OCI-LY7 (cell line): ENCODE measurements around the gene TRAF2. TPM values are rescaled to one million over a fixed set of nuclear protein-coding genes. Genes with fewer than 3 reads are reported as not detected.

Source experiments
- BruUV-seq: library from RNA; stranded (reverse); fragments of 400-500 nt; replicated peaks from 2 replicates; lab custom pipeline; 2021; lab: Mats Ljungman, UMichigan
- CTCF ChIA-PET: fragments of 300-600 bp; sonication (Branson Sonifier 250); formaldehyde crosslinking; loops from one replicate; lab custom pipeline; 2022; ENCODE audit warnings: antibody characterized with exemption; ENCODE audit not compliant: unreplicated experiment; lab: Charles Lee
- POLR2A ChIA-PET: fragments of 300-600 bp; sonication (Branson Sonifier 250); formaldehyde crosslinking; loops from one replicate; lab custom pipeline; 2022; ENCODE audit warnings: antibody characterized with exemption; lab: Charles Lee
- DNase-seq: peaks from one replicate; pipeline ENCODE4 v3.0.0-alpha.2; 2015; ENCODE audit warnings: low spot score
- H2AFZ ChIP-seq: fragments of 200-600 bp; sonication (generic), shearing (Covaris generic); 2 replicates; pipeline ENCODE4 v1.6.1; 2014; ENCODE audit warnings: mild to moderate bottlenecking, antibody characterized with exemption, low read length, moderate library complexity
- H3K27ac ChIP-seq: fragments of 200-600 bp; sonication (generic); 2 replicates; pipeline ENCODE4 v1.5.1; 2014; ENCODE audit warnings: mixed run types, low read depth, mild to moderate bottlenecking, moderate library complexity, low read length, inconsistent platforms; ENCODE audit not compliant: poor library complexity, severe bottlenecking
- H3K36me3 ChIP-seq: fragments of 200-600 bp; sonication (generic); 2 replicates; pipeline ENCODE4 v1.6.1; 2014; ENCODE audit warnings: mild to moderate bottlenecking, antibody characterized with exemption, low read length, moderate library complexity, mixed read lengths; ENCODE audit not compliant: insufficient read depth
- H3K4me1 ChIP-seq: fragments of 200-600 bp; sonication (generic); 2 replicates; pipeline ENCODE4 v1.5.1; 2014; ENCODE audit warnings: mild to moderate bottlenecking, low read length; ENCODE audit not compliant: insufficient read depth, poor library complexity, severe bottlenecking
- H3K4me2 ChIP-seq: fragments of 200-600 bp; sonication (generic); 2 replicates; pipeline ENCODE4 v1.6.1; 2014; ENCODE audit warnings: mild to moderate bottlenecking, low read length
- H3K4me3 ChIP-seq: fragments of 200-600 bp; sonication (generic); 2 replicates; pipeline ENCODE4 v1.5.1; 2014; ENCODE audit warnings: mild to moderate bottlenecking, low read depth, low read length; ENCODE audit not compliant: poor library complexity, severe bottlenecking
- H3K79me2 ChIP-seq: fragments of 200-600 bp; sonication (generic); 2 replicates; pipeline ENCODE4 v1.6.1; 2016; ENCODE audit warnings: low read depth, mild to moderate bottlenecking, low read length, moderate library complexity, mixed read lengths; ENCODE audit not compliant: insufficient read depth
- H3K9me2 ChIP-seq: fragments of 200-600 bp; sonication (generic); 2 replicates; pipeline ENCODE4 v1.6.1; 2016; ENCODE audit warnings: mild to moderate bottlenecking, low read length, mixed read lengths; ENCODE audit not compliant: insufficient read depth
- H3K9me3 ChIP-seq: fragments of 200-600 bp; sonication (generic); 2 replicates; pipeline ENCODE4 v1.6.1; 2014; ENCODE audit warnings: mild to moderate bottlenecking, mixed run types, low read length, mixed read lengths
- H4K20me1 ChIP-seq: fragments of 200-600 bp; sonication (generic); 2 replicates; pipeline ENCODE4 v1.6.1; 2014; ENCODE audit warnings: mild to moderate bottlenecking, antibody characterized with exemption, low read length, moderate library complexity, mixed read lengths; ENCODE audit not compliant: insufficient read depth
- CTCF ChIP-seq: fragments of 200-600 bp; sonication (generic); conservative IDR thresholded peaks from 2 replicates; pipeline ENCODE4 v1.5.1; 2014; ENCODE audit warnings: mild to moderate bottlenecking, antibody characterized with exemption, low read length, moderate library complexity, mixed read lengths
- EZH2phosphoT487 ChIP-seq: fragments of 200-600 bp; sonication (generic); IDR thresholded peaks from 2 replicates; pipeline ENCODE4 v1.6.1; 2018; ENCODE audit warnings: low read depth, borderline replicate concordance, mild to moderate bottlenecking, mixed run types, antibody characterized with exemption, low read length, moderate library complexity, mixed read lengths
- intact Hi-C: fragments of 100-400 bp; cut with micrococcal nuclease; formaldehyde crosslinking; loops from one replicate; pipeline ENCODE4 v1.10.0; 2022; ENCODE audit not compliant: unreplicated experiment
- total RNA-seq, 2 experiments: library from RNA; depleted of rRNA in 1 of 2; stranded (reverse); fragments of >200 nt in 1 of 2; shearing (Covaris generic) in 1 of 2; gene quantifications; 2 replicates each; pipeline ENCODE4 v1.2.3, GENCODE V29; 2014 to 2022

TRAF2 gene
- total RNA-seq, 2 experiments from 2014 or later: 31.4 to 40.5 TPM

GRCh38 chr9:136921307-136921706, 35.0 kb downstream of the TRAF2 start:
- Histone ChIP-seq H3K9me3 (no peaks in the 10 kb centered on the region), H3K79me2 (no peaks in the 10 kb centered on the region), H2AFZ (no peak overlapping the region), H3K9me2 (no peaks in the 10 kb centered on the region), H4K20me1 (no peaks in the 10 kb centered on the region), H3K27ac (no peak overlapping the region), H3K4me1 (peaks cover 5% of the 10 kb centered on the region), H3K36me3 (peaks cover 86% of the 10 kb centered on the region), H3K4me3 (no peak overlapping the region), H3K4me2 (no peak overlapping the region)
- no peak for DNase-seq
- intact Hi-C loops: no loop called here
- no peak for TF ChIP-seq EZH2phosphoT487
- TF ChIP-seq CTCF: no peak
- BruUV-seq: no TSS peak
- CTCF ChIA-PET: no interaction called here
- POLR2A ChIA-PET: no interaction called here

- intact Hi-C loops: no loop called here
- no peaks in the 10 kb centered on the region for H3K9me3 ChIP-seq
- H4K20me1 ChIP-seq: no peaks in the 10 kb centered on the region
- H3K27ac ChIP-seq: no peak overlapping the region
- BruUV-seq: no TSS peak
- CTCF ChIA-PET: no interaction called here
- no peak overlapping the region for H3K4me2 ChIP-seq
- no peak overlapping the region for H2AFZ ChIP-seq
- H3K4me3 ChIP-seq: no peak overlapping the region
- no peaks in the 10 kb centered on the region for H3K79me2 ChIP-seq
- TF ChIP-seq EZH2phosphoT487 (no peak), CTCF (no peak)
- no peak for DNase-seq
- peaks cover 5% of the 10 kb centered on the region for H3K4me1 ChIP-seq
- POLR2A ChIA-PET: no interaction called here
- H3K9me2 ChIP-seq: no peaks in the 10 kb centered on the region
- peaks cover 86% of the 10 kb centered on the region for H3K36me3 ChIP-seq
These were observed 35.4 kb downstream of the TRAF2 start for GRCh38 chr9:136921718-136922117.

- TF ChIP-seq CTCF (no peak), EZH2phosphoT487 (no peak)
- H3K9me2 ChIP-seq: no peaks in the 10 kb centered on the region
- intact Hi-C loops: no loop called here
- H3K36me3 ChIP-seq: peaks cover 86% of the 10 kb centered on the region
- ChIA-PET CTCF (no interaction called here), POLR2A (no interaction called here)
- H3K4me3 ChIP-seq: no peak overlapping the region
- no peaks in the 10 kb centered on the region for H3K79me2 ChIP-seq
- no peaks in the 10 kb centered on the region for H4K20me1 ChIP-seq
- DNase-seq: no peak
- no peak overlapping the region for H3K4me2 ChIP-seq
- no peaks in the 10 kb centered on the region for H3K9me3 ChIP-seq
- BruUV-seq: no TSS peak
- H2AFZ ChIP-seq: no peak overlapping the region
- peaks cover 5% of the 10 kb centered on the region for H3K4me1 ChIP-seq
- no peak overlapping the region for H3K27ac ChIP-seq
These were observed 36.2 kb downstream of the TRAF2 start for GRCh38 chr9:136922540-136922939.
